Bronchial epithelial cell (primary cell): ENCODE measurements around the gene CDH13. TPM values are rescaled to one million over a fixed set of nuclear protein-coding genes. Genes with fewer than 3 reads are reported as not detected.

Source experiments
- DNase-seq: peaks from one replicate; pipeline ENCODE4 v3.0.0-alpha.2; 2010; ENCODE audit warnings: low read depth
- FAIRE-seq: peaks from 2 replicates; lab custom pipeline; 2011; peaks lifted over from hg19 to GRCh38; lab: Jason Lieb, UNC
- H3K27me3 ChIP-seq: 2 replicates; pipeline ENCODE4 v1.5.1; 2011; ENCODE audit warnings: low read length; ENCODE audit not compliant: control insufficient read depth, insufficient read depth
- H3K36me3 ChIP-seq: 2 replicates; pipeline ENCODE4 v1.5.1; 2011; ENCODE audit warnings: low read length; ENCODE audit not compliant: control insufficient read depth, insufficient read depth
- H3K4me3 ChIP-seq: 2 replicates; pipeline ENCODE4 v1.5.1; 2011; ENCODE audit warnings: mild to moderate bottlenecking, low read depth, low read length, control low read depth
- CTCF ChIP-seq: IDR thresholded peaks from 2 replicates; pipeline ENCODE4 v1.5.1; 2011; ENCODE audit warnings: mild to moderate bottlenecking, moderate library complexity, low read length, control low read depth, inconsistent platforms; ENCODE audit not compliant: insufficient read depth, severe bottlenecking
- total RNA-seq: library from RNA; depleted of rRNA; stranded (reverse); fragments of >200 nt; gene quantifications from 2 replicates; pipeline ENCODE4 v1.2.1, GENCODE V29; 2014

The CDH13 gene
- total RNA-seq, 1 donor from 2014 or later = 31.3 TPM

GRCh38 chr16:82830944-82831343, 204.2 kb downstream of the CDH13 start:
- DNase-seq = no peak

DNA sequence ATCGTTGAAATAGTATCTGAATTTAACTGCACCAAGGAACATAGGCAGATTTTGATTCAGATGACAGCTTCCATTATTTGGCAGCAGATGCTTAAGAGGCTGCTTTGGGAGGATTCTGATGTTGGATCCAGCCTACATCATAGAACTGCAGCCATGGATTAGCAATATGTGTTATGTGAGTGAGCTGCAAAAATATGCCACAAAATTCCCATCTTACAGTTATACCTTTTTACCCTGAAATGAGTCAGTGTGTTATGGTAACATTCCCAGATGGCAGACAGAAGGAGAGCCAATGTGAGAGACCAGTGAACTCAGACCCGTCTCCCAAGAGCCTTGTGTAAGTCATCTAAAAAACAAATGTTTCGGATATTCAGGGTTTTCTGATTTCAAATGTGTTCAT, 206.1 kb downstream of the CDH13 start:
- FAIRE-seq = no peak
- no peak for DNase-seq
- H3K4me3 ChIP-seq = no peak overlapping the region
- no peaks in the 10 kb centered on the region for H3K27me3 ChIP-seq
- no peak for TF ChIP-seq CTCF
- no peaks in the 10 kb centered on the region for H3K36me3 ChIP-seq

More at GRCh38 chr16:82830944-82831343, 204.2 kb downstream of the CDH13 start:
- no peak for FAIRE-seq
- no peak overlapping the region for H3K4me3 ChIP-seq
- TF ChIP-seq CTCF = no peak
- H3K27me3 ChIP-seq = no peaks in the 10 kb centered on the region
- no peaks in the 10 kb centered on the region for H3K36me3 ChIP-seq

- DNase-seq (no peak), FAIRE-seq (peak; percentile 13)
- Histone ChIP-seq H3K4me3 (no peak overlapping the region), H3K27me3 (no peaks in the 10 kb centered on the region), H3K36me3 (no peaks in the 10 kb centered on the region)
- no peak for TF ChIP-seq CTCF
Observed at GRCh38 chr16:82833378-82833993, 206.7 kb downstream of the CDH13 start.

- Histone ChIP-seq H3K27me3 (no peaks in the 10 kb centered on the region), H3K36me3 (no peaks in the 10 kb centered on the region), H3K4me3 (no peak overlapping the region)
- DNase-seq (no peak), FAIRE-seq (no peak)
- no peak for TF ChIP-seq CTCF
Observed at GRCh38 chr16:82834151-82834815, 207.5 kb downstream of the CDH13 start.

GRCh38 chr16:82835487-82836155, 208.9 kb downstream of the CDH13 start:
- Histone ChIP-seq H3K27me3 (no peaks in the 10 kb centered on the region), H3K36me3 (no peaks in the 10 kb centered on the region), H3K4me3 (no peak overlapping the region)
- FAIRE-seq = no peak
- TF ChIP-seq CTCF = no peak
- DNase-seq = peak; percentile 61
